LNCaP clone FGC (cell line): ENCODE measurements around the gene OR5M11.

Source experiments
- DNase-seq: peaks from one replicate; pipeline ENCODE4 v3.0.0-alpha.2; 2011; ENCODE audit warnings: low read depth
- H3K4me3 ChIP-seq: 2 replicates; pipeline ENCODE4 v1.5.1; 2011; ENCODE audit warnings: mild to moderate bottlenecking, low read depth, low read length, control low read depth
- CTCF ChIP-seq: IDR thresholded peaks from 2 replicates; pipeline ENCODE4 v1.5.1; 2012; ENCODE audit warnings: mild to moderate bottlenecking; ENCODE audit not compliant: control insufficient read depth, insufficient read depth; ENCODE audit errors: extremely low read depth

The OR5M11 gene

GRCh38 chr11:56531856-56532255, 11.2 kb downstream of the OR5M11 start:
- no peak overlapping the region for H3K4me3 ChIP-seq
- DNase-seq: no peak
- TF ChIP-seq CTCF: no peak

GRCh38 chr11:56522008-56522407, 21.0 kb downstream of the OR5M11 start:
- no peak overlapping the region for H3K4me3 ChIP-seq
- TF ChIP-seq CTCF: peak; percentile 59
- DNase-seq: peak; percentile 31

DNA sequence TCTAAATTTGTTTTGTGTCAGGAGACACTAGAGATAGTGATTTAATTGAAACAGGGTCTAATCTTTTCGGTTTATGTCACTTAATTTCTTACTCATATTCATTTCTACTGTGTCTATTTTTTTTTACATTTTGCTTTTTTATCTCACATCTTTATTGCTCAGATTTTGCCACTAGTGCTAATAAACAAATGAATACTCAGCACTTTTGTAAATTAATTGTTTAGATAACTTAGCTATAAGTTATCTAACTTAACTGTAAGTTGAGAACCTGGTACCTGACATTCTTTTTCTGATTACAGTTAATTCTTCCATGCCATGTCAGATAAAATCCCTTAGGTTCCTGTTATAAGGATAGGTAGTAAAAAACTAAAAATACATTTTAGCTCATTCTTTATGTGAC, 29.8 kb downstream of the OR5M11 start:
- TF ChIP-seq CTCF: no peak
- no peak for DNase-seq
- H3K4me3 ChIP-seq: no peak overlapping the region

DNA sequence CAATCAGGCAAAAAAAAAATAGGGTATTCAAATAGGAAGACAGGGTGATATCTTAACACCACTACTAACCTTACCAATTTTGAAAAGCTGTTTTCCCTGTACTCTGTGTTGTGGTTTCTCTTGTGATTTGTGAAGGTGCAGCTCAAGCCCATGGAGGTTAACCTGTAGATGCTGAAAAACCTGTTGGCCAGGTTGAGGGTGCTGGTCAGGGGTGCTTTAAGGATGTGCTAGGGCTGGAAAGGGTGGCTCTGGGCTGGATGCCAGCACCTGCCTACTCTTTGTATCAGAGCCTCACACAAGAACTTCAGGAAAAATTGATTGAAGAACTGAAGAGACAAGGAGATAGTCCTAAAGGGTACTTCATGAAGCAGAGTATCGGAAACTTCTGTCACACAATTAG, 33.6 kb downstream of the OR5M11 start:
- TF ChIP-seq CTCF: no peak
- DNase-seq: peak; percentile 62
- H3K4me3 ChIP-seq: no peak overlapping the region

- no peak overlapping the region for H3K4me3 ChIP-seq
- DNase-seq: no peak
- no peak for TF ChIP-seq CTCF
Observed at GRCh38 chr11:56497010-56497409, 46.0 kb downstream of the OR5M11 start.

DNA sequence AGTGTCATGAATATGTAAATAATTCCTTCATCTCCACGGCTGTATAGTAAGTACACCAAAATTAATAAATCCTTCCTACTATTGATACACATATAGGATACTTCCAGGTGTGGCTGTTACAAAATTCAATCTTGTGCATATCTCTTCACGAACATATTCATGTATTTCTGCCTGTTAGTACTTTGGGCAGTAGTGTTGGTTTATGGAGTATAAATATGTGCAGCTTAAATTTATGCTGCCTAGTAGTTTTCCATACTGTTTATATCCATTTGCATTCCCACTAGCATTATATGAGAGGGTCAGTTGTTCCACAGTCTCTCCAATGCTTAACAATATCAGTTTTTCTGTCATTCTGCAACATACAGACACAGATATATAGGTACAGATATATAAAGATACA, 47.9 kb downstream of the OR5M11 start:
- H3K4me3 ChIP-seq: no peak overlapping the region
- DNase-seq: no peak
- TF ChIP-seq CTCF: no peak
